Hematopoietic multipotent progenitor cell treated with erythropoietin and hydrocortisone succinate and interleukin-3 and kit ligand, for 4 days (in vitro differentiated cells): ENCODE results near the gene GPR18.

ENCODE experiments used
- DNase-seq: peaks from one replicate; pipeline ENCODE4 v3.0.0-alpha.2; 2015

Gene GPR18

GRCh38 chr13:99290894-99291293 is 32.7 kb upstream of the GPR18 start:
- no peak for DNase-seq

DNA sequence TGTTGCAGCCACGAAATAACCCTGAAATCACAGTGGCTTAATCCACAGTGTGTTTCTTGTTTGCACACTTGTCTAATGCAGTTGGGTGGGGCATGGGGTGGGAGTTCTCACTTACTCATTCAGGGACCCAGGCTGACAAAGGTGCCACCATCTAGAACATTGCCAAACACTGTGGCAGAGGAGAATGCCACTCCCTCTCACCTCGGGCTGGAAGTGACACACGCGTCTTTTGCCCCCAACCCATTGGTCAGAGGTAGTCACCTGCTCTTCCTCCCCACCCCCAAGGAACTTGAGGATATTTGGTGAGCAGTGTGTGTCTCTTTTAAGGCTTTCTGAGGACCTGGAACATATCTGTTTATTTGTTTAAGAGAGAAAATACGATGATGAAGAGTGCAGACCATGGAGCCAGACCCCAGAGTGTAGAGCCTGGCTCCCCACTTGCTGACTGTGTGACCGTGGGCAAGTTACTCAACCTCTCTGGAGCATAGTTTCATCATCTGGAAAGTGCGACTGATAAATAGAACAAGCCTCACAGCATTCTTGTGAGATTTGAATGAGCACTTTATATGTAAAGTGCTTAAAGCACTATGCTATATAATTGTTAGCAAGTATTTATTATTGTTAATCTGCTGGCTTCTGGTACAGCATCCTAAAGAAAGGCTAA is 31.6 kb upstream of the GPR18 start:
- DNase-seq, result no peak

GRCh38 chr13:99289271-99289670 is 31.1 kb upstream of the GPR18 start:
- DNase-seq, result no peak

DNA sequence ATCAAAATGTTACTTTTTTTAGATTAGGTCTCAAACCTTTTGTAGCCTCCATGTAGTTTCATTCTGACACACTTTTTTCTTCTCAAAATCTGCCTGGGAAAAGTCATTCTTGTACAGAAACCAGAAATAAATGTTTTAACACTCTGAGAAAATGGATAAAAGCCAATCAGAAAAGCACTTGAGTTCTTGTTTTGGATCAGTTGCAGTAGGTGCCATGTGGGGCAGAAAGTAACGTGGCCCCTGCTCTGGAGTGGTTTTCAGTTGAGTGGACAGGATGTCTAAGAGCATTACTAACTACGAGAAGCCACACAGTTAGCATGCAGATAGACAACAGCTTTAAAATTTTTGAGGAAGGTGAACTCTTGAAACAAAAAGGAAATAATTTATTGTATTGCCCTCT is 29.9 kb upstream of the GPR18 start:
- DNase-seq, result peak; percentile 54

DNA sequence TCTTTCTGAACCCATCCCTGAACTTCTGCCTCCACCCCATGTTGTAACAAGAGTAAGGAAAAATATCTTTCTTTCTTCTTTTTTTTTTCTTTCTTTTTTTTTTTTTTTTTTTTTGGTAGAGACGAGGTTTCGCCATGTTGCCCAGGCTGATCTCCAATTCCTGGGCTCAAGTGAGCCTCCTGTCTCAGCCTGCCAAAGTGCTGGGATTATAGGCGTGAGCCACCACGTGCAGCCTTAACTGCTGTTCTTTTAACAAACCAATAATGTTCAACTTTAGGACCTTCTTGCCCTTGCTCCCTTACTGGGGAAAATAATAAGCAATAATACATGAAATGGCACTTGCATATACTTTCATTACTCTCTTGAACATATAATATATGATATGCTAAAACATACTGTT is 29.4 kb upstream of the GPR18 start:
- DNase-seq, result no peak

DNA sequence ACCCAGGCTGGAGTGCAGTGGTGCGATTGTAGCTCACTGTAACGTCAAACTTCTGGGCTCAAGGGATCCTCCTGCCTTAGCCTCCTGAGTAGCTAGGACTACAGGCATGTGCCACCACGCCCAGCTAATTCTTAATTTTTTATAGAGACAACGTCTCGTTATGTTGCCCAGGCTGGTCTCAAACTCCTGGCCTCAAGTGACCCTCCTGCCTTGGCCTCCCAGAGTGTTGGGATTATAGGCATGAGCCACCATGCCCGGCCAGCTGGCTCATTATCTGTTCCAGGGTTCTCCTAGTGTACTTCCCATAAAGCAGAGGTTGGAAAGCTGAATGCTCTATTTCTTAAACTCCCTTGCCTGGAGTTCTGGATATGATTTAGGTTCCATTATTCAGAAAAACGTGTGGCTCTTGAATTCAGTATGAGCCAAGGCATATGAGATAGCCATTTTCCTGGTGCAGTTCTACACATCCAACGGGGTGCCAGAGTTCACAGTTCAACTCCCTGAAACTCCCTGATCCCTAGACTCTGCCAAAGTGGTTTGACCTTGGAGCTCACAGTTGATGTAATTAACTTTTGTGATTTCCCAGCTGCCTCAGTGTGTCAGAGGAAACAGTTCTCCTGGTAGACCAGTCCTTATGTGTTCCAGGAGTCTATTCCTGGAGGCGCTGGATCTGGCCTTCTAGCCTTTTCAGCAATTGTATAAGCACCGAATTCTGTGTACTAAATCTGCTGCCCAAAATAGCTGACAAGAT is 27.4 kb upstream of the GPR18 start:
- DNase-seq, result no peak

DNA sequence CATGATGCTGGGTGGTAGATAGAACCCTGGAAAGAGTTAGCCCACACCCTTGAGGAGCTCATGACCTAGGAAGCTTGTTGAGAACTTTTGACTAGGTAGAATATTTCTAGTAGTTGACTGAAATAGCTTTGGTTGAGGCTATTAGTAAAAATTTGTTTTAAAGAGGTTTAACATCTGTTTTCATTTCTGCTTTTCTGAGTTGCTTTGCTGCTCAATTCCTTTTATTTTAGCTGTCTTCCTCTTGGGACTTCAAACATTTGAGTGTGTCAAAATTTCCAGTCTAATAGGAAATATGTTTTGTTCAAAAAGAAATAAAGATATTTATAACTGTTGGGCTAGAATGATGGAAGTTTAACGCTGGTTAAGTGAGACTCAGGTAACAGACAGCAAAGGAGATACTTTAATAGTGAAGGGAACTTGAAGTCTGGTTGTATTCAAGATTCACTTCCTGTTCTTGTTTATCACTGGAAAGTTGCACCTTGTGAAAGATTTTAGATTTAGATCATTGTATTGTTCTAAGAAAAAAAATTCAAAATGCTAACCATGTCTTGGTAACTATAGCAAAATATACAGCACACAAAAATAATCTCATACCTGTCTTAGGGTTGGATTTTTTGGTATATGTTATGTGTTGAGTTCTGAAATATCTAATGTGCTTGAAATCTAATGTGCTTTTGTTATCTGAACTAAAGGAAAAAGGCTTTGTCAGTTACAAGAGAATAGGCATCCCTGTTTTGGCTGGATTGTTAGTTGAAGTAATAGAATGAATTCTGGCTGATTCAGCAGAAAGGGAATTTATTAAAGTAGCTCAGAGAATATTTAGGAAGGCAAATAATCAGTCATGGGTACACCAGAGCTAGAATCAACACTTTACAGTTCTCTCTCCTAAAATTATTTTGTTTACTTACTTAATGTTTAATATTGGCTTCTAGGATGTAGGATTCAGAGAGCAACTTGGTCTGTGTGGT is 24.4 kb upstream of the GPR18 start:
- no peak for DNase-seq

DNA sequence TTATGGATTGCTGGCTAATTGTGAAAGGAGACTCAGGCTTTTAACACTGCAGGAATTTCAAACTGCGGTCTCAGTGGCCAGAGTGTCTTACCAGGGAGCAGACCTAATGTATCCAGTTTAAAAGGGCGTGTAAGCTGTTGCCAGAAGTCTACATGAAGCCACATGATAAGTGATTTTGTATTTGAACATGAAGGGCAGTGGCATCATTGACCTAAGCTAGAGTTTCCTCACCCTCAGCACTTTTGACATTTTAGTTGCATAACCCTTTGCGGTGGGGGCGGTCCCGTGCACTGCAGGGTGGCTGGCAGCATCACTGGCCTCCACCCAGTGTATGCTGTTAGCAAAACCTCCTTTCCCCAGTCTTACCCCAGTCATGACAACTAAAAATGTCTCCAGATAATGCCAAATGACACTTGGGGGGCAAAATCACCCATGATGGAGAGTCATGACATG is 23.7 kb upstream of the GPR18 start:
- peak; percentile 80 for DNase-seq

- DNase-seq, result peak; percentile 46
Measured at GRCh38 chr13:99280166-99280565, 22.0 kb upstream of the GPR18 start.

DNA sequence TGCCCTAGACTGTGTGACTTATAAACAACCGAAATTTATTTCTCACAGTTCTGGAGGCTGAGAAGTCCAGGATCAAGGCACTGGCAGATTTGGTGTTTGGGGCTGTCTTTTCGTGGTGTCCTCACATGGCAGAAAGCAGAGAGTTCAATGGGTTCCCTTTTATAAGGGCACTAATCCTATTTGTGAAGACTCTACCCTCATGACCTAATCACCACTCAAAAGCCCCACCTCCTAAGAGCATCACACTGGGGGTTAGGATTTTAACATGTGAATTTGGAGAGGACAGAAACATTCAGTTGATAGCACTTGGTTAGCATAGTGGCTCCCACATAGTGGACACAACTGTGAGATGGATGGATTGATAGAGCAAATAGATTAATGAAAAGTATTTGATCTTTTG is 21.5 kb upstream of the GPR18 start:
- no peak for DNase-seq

DNA sequence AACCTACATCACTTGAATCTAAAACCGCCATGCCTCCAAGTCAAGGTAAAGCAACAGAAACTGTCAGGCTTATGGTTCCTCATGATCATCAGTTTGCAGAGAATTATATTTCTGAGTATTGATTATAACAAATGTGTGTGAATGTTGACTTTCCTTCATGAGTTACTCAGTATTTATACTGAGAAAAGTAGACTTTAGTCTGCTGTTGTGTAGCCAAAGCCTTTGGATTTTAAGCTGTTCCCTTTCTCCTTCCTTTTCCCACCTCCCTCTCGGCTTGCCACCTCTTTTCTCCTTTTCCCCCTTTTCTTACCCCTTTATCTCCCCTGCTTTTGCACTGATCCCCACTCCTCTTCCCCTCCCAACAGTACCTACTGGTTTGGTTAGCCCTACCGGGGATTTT is 20.7 kb upstream of the GPR18 start:
- DNase-seq, result no peak

GRCh38 chr13:99278200-99278599 is 20.0 kb upstream of the GPR18 start:
- peak; percentile 80 for DNase-seq

GRCh38 chr13:99277629-99278028 is 19.4 kb upstream of the GPR18 start:
- peak; percentile 73 for DNase-seq

DNA sequence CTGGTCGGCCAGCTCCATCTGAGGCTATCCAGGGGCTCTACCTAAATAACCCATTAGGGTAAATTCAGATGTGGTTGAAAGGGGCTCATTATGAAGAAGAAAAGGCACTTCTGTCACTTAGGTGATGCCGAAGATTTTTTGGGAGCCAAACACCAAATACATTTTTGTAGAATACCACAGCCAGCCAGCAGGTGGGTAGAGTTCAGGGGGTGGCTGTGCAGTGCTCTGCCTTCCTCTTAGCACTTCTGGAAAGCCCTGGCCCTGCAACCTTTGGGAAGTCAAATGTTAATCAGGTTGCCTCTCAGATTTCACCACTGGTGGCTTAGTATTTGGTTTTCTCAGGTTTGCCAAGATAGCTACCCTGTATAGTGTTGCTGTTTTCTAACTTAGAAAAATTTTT is 18.5 kb upstream of the GPR18 start:
- DNase-seq, result no peak

GRCh38 chr13:99275093-99275469 is 16.9 kb upstream of the GPR18 start:
- no peak for DNase-seq

- DNase-seq, result no peak
Measured at GRCh38 chr13:99273128-99273527, 14.9 kb upstream of the GPR18 start.

GRCh38 chr13:99272481-99272880 is 14.3 kb upstream of the GPR18 start:
- no peak for DNase-seq

- DNase-seq, result no peak
Measured at GRCh38 chr13:99271249-99271648, 13.1 kb upstream of the GPR18 start.

DNA sequence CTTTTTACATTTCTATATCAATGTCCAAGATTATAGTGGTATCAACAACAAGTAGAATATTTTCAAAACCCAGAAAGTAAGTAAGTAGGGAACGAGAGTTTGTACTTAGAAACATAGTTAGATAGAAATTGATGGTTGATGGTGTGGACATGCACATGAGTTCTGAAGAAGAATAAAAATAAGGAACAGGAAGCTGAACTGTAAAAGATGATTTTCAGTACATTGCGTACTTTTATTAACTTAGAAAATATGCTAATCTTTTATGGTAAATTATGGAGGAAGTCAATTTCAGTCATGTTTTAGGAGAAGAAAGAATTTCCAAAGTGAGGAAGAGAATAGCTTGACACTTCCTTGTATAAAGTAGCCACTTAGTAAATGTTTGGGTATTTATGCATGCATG is 12.3 kb upstream of the GPR18 start:
- DNase-seq, result peak; percentile 38

DNA sequence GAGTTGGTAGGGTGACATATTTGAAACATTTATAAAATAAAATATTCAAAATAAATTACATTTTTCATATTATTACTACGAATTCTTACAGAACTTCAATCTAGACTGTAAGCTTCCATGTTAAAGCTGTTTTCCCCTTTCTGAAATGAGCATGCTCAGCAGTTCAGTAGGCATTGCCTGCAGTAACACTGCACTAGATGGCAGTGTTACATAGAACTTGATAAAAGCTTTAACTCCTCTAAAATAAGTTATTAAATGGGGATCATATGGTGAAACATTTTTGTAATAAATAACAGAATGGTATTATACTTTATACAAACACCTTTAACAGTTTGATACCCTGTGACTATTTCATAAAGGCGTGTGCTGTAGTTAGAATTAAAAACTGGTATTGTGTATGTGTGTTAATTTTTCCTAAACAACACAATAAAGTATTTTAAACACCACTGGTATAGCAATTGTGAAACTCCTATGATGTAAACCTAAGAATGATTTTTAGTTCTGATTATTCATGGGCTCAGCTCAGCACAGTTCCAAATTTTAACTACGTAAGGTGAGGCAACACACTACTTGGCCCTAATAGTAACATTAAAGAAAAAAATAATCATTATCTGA is 11.6 kb upstream of the GPR18 start:
- peak; percentile 87 for DNase-seq

GRCh38 chr13:99268822-99269221 is 10.6 kb upstream of the GPR18 start:
- DNase-seq, result no peak

GRCh38 chr13:99267927-99268326 is 9.7 kb upstream of the GPR18 start:
- peak; percentile 63 for DNase-seq

GRCh38 chr13:99266827-99267226 is 8.6 kb upstream of the GPR18 start:
- DNase-seq, result peak; percentile 47
